ENCODE measurements around the gene NBPF1. TPM values are rescaled to one million over a fixed set of nuclear protein-coding genes. Genes with fewer than 3 reads are reported as not detected.
A peak's percentile ranks its signal among the peaks of the same experiment; 100 is the strongest.
"Not testable (repeated sequence)": the region's sequence is repeated elsewhere in the genome, so short reads cannot be mapped to it uniquely, and the experiment has no call there.

Gene NBPF1
- total RNA-seq, 6 experiments from 2014 or later = 22.7 to 30.7 (median 24.1) TPM

- peaks cover 0 to 7% (median 0%) of the 10 kb centered on the region in 4 donors for H3K36me3 ChIP-seq
- intact Hi-C loops (cut with DNase I) = no loop called here
- H3K27ac ChIP-seq = peak overlapping the region; percentile 46 to 85 (median 72)
- 4% methylated on average over 31 of the region's 31 CpGs for WGBS (ENCODE audit: insufficient coverage, low coverage, low lambda C conversion rate, missing lambda C conversion rate)
- peak overlapping the region; percentile 64 to 86 (median 64) for H3K4me3 ChIP-seq
- TF ChIP-seq POLR2A (IDR thresholded peaks at IDR 0.05) (no peak), CTCF (IDR thresholded peaks at IDR 0.05) (no peak)
- no peaks in the 10 kb centered on the region for H3K9me3 ChIP-seq
- ATAC-seq = peak; percentile 5 to 31 (median 13)
- DNase-seq = peak in 2 of 3 donors; percentile 65 to 80
- H3K4me1 ChIP-seq = peaks cover 0 to 35% (median 17%) of the 10 kb centered on the region in 4 donors
- no peaks in the 10 kb centered on the region for H3K27me3 ChIP-seq
These were observed 812 bp downstream of the NBPF1 start for GRCh38 chr1:16612332-16613172.

GRCh38 chr1:16611981-16612331, 1.4 kb downstream of the NBPF1 start:
- H3K27me3 ChIP-seq; intact Hi-C loops (cut with DNase I); H3K9me3 ChIP-seq; ATAC-seq; H3K36me3 ChIP-seq: not testable (repeated sequence)
- Histone ChIP-seq H3K4me1 (peaks cover 0 to 39% (median 23%) of the 10 kb centered on the region in 4 donors), H3K27ac (peak overlapping the region; percentile 46 to 85 (median 72)), H3K4me3 (peak overlapping the region; percentile 64 to 86 (median 64))
- DNase-seq = peak; percentile 35 to 59 (median 51)
- 70% methylated on average over 8 of the region's 8 CpGs for WGBS (ENCODE audit: insufficient coverage, low coverage, low lambda C conversion rate, missing lambda C conversion rate)

GRCh38 chr1:16611164-16611563, 2.2 kb downstream of the NBPF1 start:
- intact Hi-C loops (cut with DNase I); ATAC-seq; H3K27me3 ChIP-seq; H3K4me3 ChIP-seq; H3K9me3 ChIP-seq; H3K36me3 ChIP-seq; H3K27ac ChIP-seq: not testable (repeated sequence)
- H3K4me1 ChIP-seq = peaks cover 0 to 46% (median 27%) of the 10 kb centered on the region in 4 donors
- DNase-seq = peak in 2 of 3 donors; percentile 23 to 48
- 68% methylated on average over 4 of the region's 4 CpGs for WGBS (ENCODE audit: insufficient coverage, low coverage, low lambda C conversion rate, missing lambda C conversion rate)

GRCh38 chr1:16610553-16610952, 2.8 kb downstream of the NBPF1 start:
- peaks cover 0 to 52% (median 30%) of the 10 kb centered on the region in 4 donors for H3K4me1 ChIP-seq
- peak in 1 of 3 donors; percentile 25 for DNase-seq
- peak overlapping the region in 1 of 3 donors; percentile 41 for H3K4me3 ChIP-seq
- H3K9me3 ChIP-seq; H3K36me3 ChIP-seq; H3K27ac ChIP-seq; H3K27me3 ChIP-seq; ATAC-seq; intact Hi-C loops (cut with DNase I): not testable (repeated sequence)
- 88% methylated on average over 5 of the region's 5 CpGs for WGBS (ENCODE audit: insufficient coverage, low coverage, low lambda C conversion rate, missing lambda C conversion rate)

- Histone ChIP-seq H3K36me3 (peaks cover 0 to 14% (median 2%) of the 10 kb centered on the region in 4 donors), H3K4me3 (peak overlapping the region in 1 of 3 donors; percentile 41), H3K4me1 (peaks cover 0 to 60% (median 33%) of the 10 kb centered on the region in 4 donors)
- 71% methylated on average over 4 of the region's 4 CpGs for WGBS (ENCODE audit: insufficient coverage, low coverage, low lambda C conversion rate, missing lambda C conversion rate)
- H3K9me3 ChIP-seq; H3K27ac ChIP-seq; intact Hi-C loops (cut with DNase I); H3K27me3 ChIP-seq; ATAC-seq: not testable (repeated sequence)
- peak in 2 of 3 donors; percentile 43 to 57 for DNase-seq
These were observed 3.6 kb downstream of the NBPF1 start for GRCh38 chr1:16609761-16610160.

- TF ChIP-seq CTCF (IDR thresholded peaks at IDR 0.05) (no peak), POLR2A (IDR thresholded peaks at IDR 0.05) (no peak)
- Histone ChIP-seq H3K27me3 (no peaks in the 10 kb centered on the region), H3K9me3 (no peaks in the 10 kb centered on the region), H3K27ac (peak overlapping the region; percentile 39 to 77 (median 56)), H3K36me3 (peaks cover 0 to 14% (median 2%) of the 10 kb centered on the region in 4 donors), H3K4me3 (peak overlapping the region in 2 of 3 donors; percentile 1 to 41), H3K4me1 (peaks cover 0 to 57% (median 32%) of the 10 kb centered on the region in 4 donors)
- WGBS (ENCODE audit: insufficient coverage, low coverage, low lambda C conversion rate, missing lambda C conversion rate) = 85% methylated on average over 9 of the region's 9 CpGs
- intact Hi-C loops (cut with DNase I) = no loop called here
- DNase-seq (peak in 1 of 3 donors; percentile 33), ATAC-seq (no peak)
These were observed 4.4 kb downstream of the NBPF1 start for GRCh38 chr1:16608838-16609560.
